Upper lobe of right lung (tissue), 1 donor: ENCODE data around the gene MYH9. TPM values are rescaled to one million over a fixed set of nuclear protein-coding genes. Genes with fewer than 3 reads are reported as not detected.

Experiments
- ATAC-seq: fragments of 200-7000 bp; cut with Tn5 transposase; one replicate; pipeline ENCODE4 v1.9.1; 2020; ENCODE audit warnings: mild to moderate bottlenecking, moderate library complexity
- DNase-seq: peaks from one replicate; pipeline ENCODE4 v3.0.0-alpha.2; 2020
- H3K27ac ChIP-seq: fragments of 200-600 bp; one replicate; pipeline ENCODE4 v1.8.0; 2022
- H3K27me3 ChIP-seq: fragments of 200-600 bp; one replicate; pipeline ENCODE4 v1.8.0; 2022; ENCODE audit warnings: mild to moderate bottlenecking
- H3K36me3 ChIP-seq: fragments of 200-600 bp; one replicate; pipeline ENCODE4 v1.8.0; 2022
- H3K4me1 ChIP-seq: fragments of 200-600 bp; one replicate; pipeline ENCODE4 v1.8.0; 2022
- H3K4me3 ChIP-seq: fragments of 200-600 bp; one replicate; pipeline ENCODE4 v1.8.0; 2022; ENCODE audit warnings: mild to moderate bottlenecking
- H3K9me3 ChIP-seq: fragments of 200-600 bp; one replicate; pipeline ENCODE4 v1.8.0; 2022
- CTCF ChIP-seq: fragments of 200-600 bp; IDR thresholded peaks from one replicate; pipeline ENCODE4 v1.8.0; 2022; ENCODE audit warnings: antibody characterized with exemption
- intact Hi-C: fragments of 100-400 bp; cut with DNase I; formaldehyde crosslinking; loops from one replicate; pipeline ENCODE4 v1.11.0; 2022
- total RNA-seq: library from RNA; stranded (reverse); fragmentation: NEBNext Ultra II Directional; extraction: Animal tissue kit (Norgen Biotek cat#: 25700); gene quantifications from one replicate; pipeline ENCODE4 v1.2.1, GENCODE V29; 2021
- donor health status: DM: no; HTN: yes; CAD: no; lungs with severe emphysema.

MYH9 gene
- total RNA-seq, 1 donor from 2014 or later: 842 TPM

- no peak for TF ChIP-seq CTCF
Measured at GRCh38 chr22:36355362-36355761, 32.4 kb downstream of the MYH9 start.

DNA sequence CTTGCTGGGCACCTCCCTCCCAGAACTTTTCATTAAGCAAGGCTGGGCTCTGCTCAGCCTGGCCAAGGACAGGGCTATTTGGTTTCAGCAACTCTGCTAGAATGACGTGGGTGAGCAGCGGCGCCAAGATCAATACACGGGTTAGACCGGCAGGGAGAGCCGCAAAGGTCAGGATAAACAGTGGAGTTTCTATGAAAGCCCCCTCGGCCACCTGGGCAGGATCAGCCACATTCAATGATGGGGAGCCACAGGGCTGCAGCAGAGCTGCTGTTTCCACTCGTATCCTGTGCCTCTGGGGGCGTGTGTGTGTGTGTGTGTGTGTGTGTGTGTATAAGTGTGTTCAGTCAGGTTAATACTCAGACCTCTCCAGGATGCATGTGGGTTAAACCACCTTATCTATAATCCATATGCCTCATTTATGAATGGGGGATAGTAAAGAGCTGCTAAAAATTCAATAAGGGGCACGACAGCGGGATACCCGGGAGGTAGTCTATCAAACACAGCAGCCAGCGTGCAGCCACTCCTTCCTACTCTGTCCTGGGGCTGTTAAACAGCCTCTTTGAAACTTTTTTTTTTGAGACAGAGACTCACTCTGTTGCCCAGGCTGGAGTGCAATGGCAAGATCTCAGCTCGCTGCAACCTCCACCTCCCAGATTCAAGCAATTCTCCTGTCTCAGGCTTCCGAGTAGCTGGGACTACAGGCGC is 34.8 kb downstream of the MYH9 start:
- peak; percentile 3 for ATAC-seq
- H3K4me3 ChIP-seq: no peak overlapping the region
- intact Hi-C loops: no loop called here
- H3K27me3 ChIP-seq: no peaks in the 10 kb centered on the region
- H3K4me1 ChIP-seq: peaks cover 94% of the 10 kb centered on the region
- no peaks in the 10 kb centered on the region for H3K9me3 ChIP-seq
- no peak for DNase-seq
- H3K36me3 ChIP-seq: peaks cover 10% of the 10 kb centered on the region
- no peak for TF ChIP-seq CTCF
- H3K27ac ChIP-seq: peak overlapping the region; percentile 59

More at GRCh38 chr22:36355362-36355761, 32.4 kb downstream of the MYH9 start:
- ATAC-seq: no peak
- H3K4me3 ChIP-seq: peak overlapping the region; percentile 21
- peaks cover 93% of the 10 kb centered on the region for H3K4me1 ChIP-seq
- no peaks in the 10 kb centered on the region for H3K36me3 ChIP-seq
- no peaks in the 10 kb centered on the region for H3K9me3 ChIP-seq
- peak overlapping the region; percentile 78 for H3K27ac ChIP-seq
- H3K27me3 ChIP-seq: no peaks in the 10 kb centered on the region
- no peak for DNase-seq
- intact Hi-C loops: no loop called here

GRCh38 chr22:36351921-36352802 is 35.6 kb downstream of the MYH9 start:
- peak overlapping the region; percentile 59 for H3K27ac ChIP-seq

GRCh38 chr22:36350751-36351594 is 36.8 kb downstream of the MYH9 start:
- TF ChIP-seq CTCF: no peak
- DNase-seq: no peak
- H3K9me3 ChIP-seq: no peaks in the 10 kb centered on the region
- H3K4me1 ChIP-seq: peaks cover 93% of the 10 kb centered on the region
- H3K27me3 ChIP-seq: no peaks in the 10 kb centered on the region
- peak overlapping the region; percentile 59 for H3K27ac ChIP-seq
- peak; percentile 13 for ATAC-seq
- H3K4me3 ChIP-seq: no peak overlapping the region
- H3K36me3 ChIP-seq: peaks cover 27% of the 10 kb centered on the region
- intact Hi-C loops: no loop called here

More at GRCh38 chr22:36351921-36352802, 35.6 kb downstream of the MYH9 start:
- Histone ChIP-seq H3K4me1 (peaks cover 93% of the 10 kb centered on the region), H3K4me3 (no peak overlapping the region), H3K36me3 (peaks cover 16% of the 10 kb centered on the region), H3K9me3 (no peaks in the 10 kb centered on the region), H3K27me3 (no peaks in the 10 kb centered on the region)
- intact Hi-C loops: no loop called here
- ATAC-seq (peak; percentile 81), DNase-seq (no peak)
- TF ChIP-seq CTCF: no peak

GRCh38 chr22:36349726-36350125 is 38.0 kb downstream of the MYH9 start:
- H3K36me3 ChIP-seq: peaks cover 31% of the 10 kb centered on the region
- no peak for TF ChIP-seq CTCF
- peak overlapping the region; percentile 30 for H3K27ac ChIP-seq
- H3K9me3 ChIP-seq: no peaks in the 10 kb centered on the region
- intact Hi-C loops: no loop called here
- no peak overlapping the region for H3K4me3 ChIP-seq
- ATAC-seq (no peak), DNase-seq (no peak)
- no peaks in the 10 kb centered on the region for H3K27me3 ChIP-seq
- peaks cover 93% of the 10 kb centered on the region for H3K4me1 ChIP-seq
